HCT116 (cell line): ENCODE measurements around the gene GORASP1. TPM values are rescaled to one million over a fixed set of nuclear protein-coding genes. Genes with fewer than 3 reads are reported as not detected.

Source experiments
- ATAC-seq: fragments of 200-7000 bp; cut with Tn5 transposase; 2 replicates; pipeline ENCODE4 v1.9.1; 2020; ENCODE audit warnings: mild to moderate bottlenecking, moderate library complexity
- BruUV-seq: library from RNA; stranded (reverse); fragments of 400-500 nt; replicated peaks from 2 replicates; lab custom pipeline; 2021; lab: Mats Ljungman, UMichigan
- CTCF ChIA-PET: fragments of 300-600 bp; sonication (Branson Sonifier 250); formaldehyde crosslinking; loops from one replicate; lab custom pipeline; 2021; ENCODE audit warnings: antibody characterized with exemption; lab: Charles Lee
- POLR2A ChIA-PET: fragments of 300-600, 350-600 bp; sonication (Branson Sonifier 250); formaldehyde crosslinking; loops from one replicate; lab custom pipeline; 2021; ENCODE audit warnings: antibody characterized with exemption; lab: Charles Lee
- RAD21 ChIA-PET, 2 experiments: fragments of 300-600 bp; sonication (Branson Sonifier 250); formaldehyde crosslinking; loops; one replicate each; lab custom pipeline; 2023; ENCODE audit warnings: low total read pairs in 2 of 2; ENCODE audit not compliant: uncharacterized antibody in 2 of 2, unreplicated experiment in 2 of 2, low non-redundant PET in 1 of 2; lab: Charles Lee
- DNase-seq: peaks from one replicate; pipeline ENCODE4 v3.0.0-alpha.2; 2010; ENCODE audit warnings: low read depth, low spot score
- H2AFZ ChIP-seq: fragments of 200-600 bp; shearing (Covaris generic), sonication (generic); 2 replicates; pipeline ENCODE4 v1.6.1; 2017; ENCODE audit warnings: low read depth, mixed run types, mixed read lengths, antibody characterized with exemption, low read length; ENCODE audit not compliant: poor library complexity, severe bottlenecking
- H3K27ac ChIP-seq: 2 replicates; pipeline ENCODE4 v1.5.1; 2012; ENCODE audit warnings: low read depth, low read length
- H3K27me3 ChIP-seq: fragments of 200-600 bp; sonication (generic); 2 replicates; pipeline ENCODE4 v1.6.1; 2016; ENCODE audit warnings: mixed run types, low read length, mixed read lengths; ENCODE audit not compliant: insufficient read depth
- H3K36me3 ChIP-seq, 2 experiments: fragments of 200-500 bp in 1 of 2; fragments of 200-600 bp in 1 of 2; sonication (Bioruptor generic) in 1 of 2; sonication (generic) in 1 of 2; 2 replicates each; pipeline versions ENCODE4 v1.5.1 to v1.6.1; 2014 to 2016; ENCODE audit warnings: low read length in 2 of 2, inconsistent platforms in 1 of 2, mixed read lengths in 1 of 2, mixed run types in 1 of 2; ENCODE audit not compliant: insufficient read depth in 2 of 2, control insufficient read depth in 1 of 2
- H3K4me1 ChIP-seq, 2 experiments: fragments of 200-600 bp in 1 of 2; sonication (generic) in 1 of 2; 2 replicates each; pipeline versions ENCODE4 v1.5.1 to v1.6.1; 2012 to 2017; ENCODE audit warnings: low read length in 2 of 2, inconsistent platforms in 1 of 2, mild to moderate bottlenecking in 1 of 2, mixed read lengths in 1 of 2, mixed run types in 1 of 2, moderate library complexity in 1 of 2; ENCODE audit not compliant: insufficient read depth in 2 of 2, control insufficient read depth in 1 of 2
- H3K4me2 ChIP-seq: fragments of 200-600 bp; sonication (generic); 2 replicates; pipeline ENCODE4 v1.6.1; 2017; ENCODE audit warnings: mixed run types, low read length, mixed read lengths
- H3K4me3 ChIP-seq, 2 experiments: fragments of 200-600 bp in 1 of 2; sonication (generic) in 1 of 2; replicated peaks in 1 of 2; 2 replicates each; pipeline ENCODE4 v1.5.1; 2011 to 2016; ENCODE audit warnings: low read length in 2 of 2, control low read depth in 1 of 2, low read depth in 1 of 2, mild to moderate bottlenecking in 1 of 2, mixed read lengths in 1 of 2, mixed run types in 1 of 2
- H3K79me2 ChIP-seq: fragments of 200-600 bp; sonication (generic); 2 replicates; pipeline ENCODE4 v1.6.1; 2017; ENCODE audit warnings: mild to moderate bottlenecking, mixed run types, low read length, moderate library complexity, mixed read lengths; ENCODE audit not compliant: insufficient read depth
- H3K9ac ChIP-seq: fragments of 200-600 bp; sonication (generic); 2 replicates; pipeline ENCODE4 v1.6.1; 2016; ENCODE audit warnings: low read length, mixed read lengths
- H3K9me2 ChIP-seq: fragments of 200-600 bp; sonication (generic), shearing (Covaris generic); 2 replicates; pipeline ENCODE4 v1.6.1; 2017; ENCODE audit warnings: mixed run types, mild to moderate bottlenecking, moderate library complexity; ENCODE audit not compliant: insufficient read depth
- H3K9me3 ChIP-seq, 2 experiments: fragments of 200-500 bp in 1 of 2; fragments of 200-600 bp in 1 of 2; sonication (Bioruptor generic) in 1 of 2; sonication (generic) in 1 of 2; 2 replicates each; pipeline ENCODE4 v1.6.1; 2014 to 2017; ENCODE audit warnings: low read length in 2 of 2, mixed read lengths in 2 of 2, inconsistent platforms in 1 of 2, low read depth in 1 of 2, mild to moderate bottlenecking in 1 of 2, mixed run types in 1 of 2, moderate library complexity in 1 of 2; ENCODE audit not compliant: control insufficient read depth in 1 of 2, insufficient read depth in 1 of 2
- H4K20me1 ChIP-seq: fragments of 200-600 bp; sonication (generic), shearing (Covaris generic); 2 replicates; pipeline ENCODE4 v1.6.1; 2017; ENCODE audit warnings: mixed run types, mild to moderate bottlenecking, moderate library complexity; ENCODE audit not compliant: insufficient read depth
- POLR2A ChIP-seq: IDR thresholded peaks from 2 replicates; pipeline ENCODE4 v1.7.0; 2011; ENCODE audit warnings: borderline replicate concordance; ENCODE audit not compliant: insufficient read depth, insufficient read length; ENCODE audit errors: extremely low read depth
- RAD21 ChIP-seq: IDR thresholded peaks from 2 replicates; pipeline ENCODE4 v1.6.1; 2012; ENCODE audit warnings: low read depth, mild to moderate bottlenecking
- SP1 ChIP-seq: IDR thresholded peaks from 2 replicates; pipeline ENCODE4 v1.6.1; 2012; ENCODE audit warnings: low read depth
- intact Hi-C: fragments of 100-400 bp; cut with micrococcal nuclease; formaldehyde crosslinking; loops from 2 replicates; pipeline ENCODE4 v1.10.0; 2022
- total RNA-seq: library from RNA; stranded (reverse); gene quantifications from one replicate; pipeline ENCODE4 v1.2.1, GENCODE V29; 2021; ENCODE audit not compliant: unreplicated experiment
- TF ChIP-seq, protein P1 (sequence below): IDR thresholded peaks from 2 replicates; pipeline ENCODE4 v1.6.1; 2012

The GORASP1 gene
- total RNA-seq, 1 experiment from 2014 or later: 38.8 TPM

DNA sequence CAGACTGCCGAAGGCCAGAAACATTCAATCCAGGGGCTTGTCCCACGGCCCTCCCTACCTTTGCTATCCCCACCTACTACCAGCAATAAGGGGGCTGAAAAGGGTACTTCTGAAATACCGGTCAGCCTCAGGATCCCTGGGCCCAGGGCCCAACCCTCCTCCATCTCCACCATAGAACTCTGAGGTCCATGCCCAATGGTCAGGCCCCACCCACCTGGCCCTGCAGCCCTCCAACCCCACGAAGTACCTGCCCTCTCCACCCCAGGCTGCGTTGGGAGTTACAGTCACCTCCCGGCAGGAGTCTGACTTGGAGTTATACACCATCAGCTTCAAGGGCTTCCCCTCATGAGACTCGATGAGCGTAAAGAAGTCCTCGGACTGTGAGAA, 6.9 kb downstream of the GORASP1 start:
- Histone ChIP-seq H3K79me2 (peaks cover 5% of the 10 kb centered on the region; the same call in 1 of the 2 replicates), H3K36me3 (peaks cover 6 to 18% of the 10 kb centered on the region in 2 experiments; a peak in 3 of 4 replicates), H3K9me2 (no peaks in the 10 kb centered on the region), H3K27me3 (no peaks in the 10 kb centered on the region), H3K4me2 (no peak overlapping the region), H3K9ac (no peak overlapping the region)
- BruUV-seq: no TSS peak
- ATAC-seq: no peak
- intact Hi-C loops: loop anchor here (2.0 to 5.0 kb wide), 2 partner anchors 82 to 278 kb away; no protein-coding TSS in a partner anchor
- POLR2A ChIA-PET: no interaction called here
- TF ChIP-seq, protein P1, sequence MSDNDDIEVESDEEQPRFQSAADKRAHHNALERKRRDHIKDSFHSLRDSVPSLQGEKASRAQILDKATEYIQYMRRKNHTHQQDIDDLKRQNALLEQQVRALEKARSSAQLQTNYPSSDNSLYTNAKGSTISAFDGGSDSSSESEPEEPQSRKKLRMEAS: no peak
- TF ChIP-seq RAD21: no peak
- TF ChIP-seq, all 23 proteins: peak for 0
- CTCF ChIA-PET: interaction anchor here (1.0 kb wide), 2 partner anchors 12 to 188 kb away, joined by 3 to 23 read pairs; no protein-coding TSS in a partner anchor
- Histone ChIP-seq H4K20me1 (no peaks in the 10 kb centered on the region), H3K27ac (no peak overlapping the region), H3K9me3 (no peaks in the 10 kb centered on the region), H3K4me1 (peaks cover 2 to 3% of the 10 kb centered on the region in 2 experiments; a peak in 2 of 4 replicates), H3K4me3 (no peak overlapping the region), H2AFZ (no peak overlapping the region)
- no peak for DNase-seq
- RAD21 ChIA-PET: no interaction called here

DNA sequence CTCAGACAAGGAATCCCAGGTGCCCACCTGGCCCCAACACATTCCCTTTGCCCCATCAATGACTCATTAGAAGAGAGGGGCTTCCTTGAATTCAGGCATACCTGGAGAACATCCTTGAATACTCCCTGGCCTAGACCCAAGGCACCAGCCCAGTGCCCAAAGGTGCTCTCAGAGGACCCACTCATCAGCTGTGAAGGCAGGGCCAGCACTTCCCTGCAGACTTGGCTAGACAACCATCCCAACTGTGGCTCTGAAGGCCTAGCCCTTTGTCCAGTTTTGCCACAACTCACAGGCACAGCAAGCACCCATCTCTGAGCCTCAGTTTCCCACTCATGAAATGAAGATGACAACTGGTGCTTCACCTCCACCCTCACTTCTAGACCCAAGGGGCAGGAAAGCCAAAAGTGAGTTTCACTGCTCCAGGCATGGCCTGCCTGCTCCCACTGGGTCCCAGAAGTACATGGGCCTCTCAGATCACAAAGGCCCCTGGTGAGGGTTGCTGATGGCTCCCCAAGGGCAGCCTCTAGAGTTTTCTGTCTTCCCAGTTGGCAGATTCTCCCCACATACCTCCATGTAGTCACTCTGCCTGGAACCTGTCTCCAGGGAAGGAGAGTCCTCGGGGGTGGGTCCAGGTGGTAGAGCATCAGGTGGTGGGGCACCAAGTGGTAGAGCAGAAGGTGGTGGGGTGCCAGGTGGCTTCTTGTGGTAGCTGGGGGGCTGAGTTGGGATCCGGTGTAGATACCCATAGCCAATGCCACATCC, 7.5 kb downstream of the GORASP1 start:
- ChIA-PET CTCF (no interaction called here), POLR2A (no interaction called here), RAD21 (no interaction called here)
- intact Hi-C loops: loop anchor here (2.0 to 5.0 kb wide), 2 partner anchors 82 to 279 kb away; no protein-coding TSS in a partner anchor
- no TSS peak for BruUV-seq
- ATAC-seq (no peak), DNase-seq (no peak)
- Histone ChIP-seq H3K4me2 (no peak overlapping the region), H2AFZ (no peak overlapping the region), H3K9me3 (no peaks in the 10 kb centered on the region), H3K27me3 (no peaks in the 10 kb centered on the region), H3K9ac (no peak overlapping the region), H3K79me2 (peaks cover 5% of the 10 kb centered on the region; the same call in 1 of the 2 replicates), H3K36me3 (peaks cover 6 to 20% of the 10 kb centered on the region in 2 experiments; a peak in 3 of 4 replicates), H4K20me1 (no peaks in the 10 kb centered on the region), H3K4me3 (no peak overlapping the region), H3K9me2 (no peaks in the 10 kb centered on the region), H3K27ac (no peak overlapping the region), H3K4me1 (no peaks in the 10 kb centered on the region)
- TF ChIP-seq POLR2A (no peak), SP1 (no peak)
